H1 (cell line): ENCODE results near the gene ARHGAP26.

Experiments used
- EZH2 ChIP-seq: fragments of 200-600 bp; sonication (generic); IDR thresholded peaks from 2 replicates; pipeline ENCODE4 v1.7.1; 2012; ENCODE audit warnings: low read depth, mild to moderate bottlenecking, moderate library complexity, low read length, inconsistent platforms; ENCODE audit not compliant: severe bottlenecking
- NRF1 ChIP-seq: IDR thresholded peaks from 2 replicates; pipeline ENCODE4 v1.6.1; 2011; ENCODE audit warnings: mild to moderate bottlenecking, low read depth, low read length, improper control_type of control experiment
- POLR2A ChIP-seq, 2 experiments: IDR thresholded peaks; 1 replicate in 1 of 2; 2 replicates in 1 of 2; pipeline ENCODE4 v1.6.1; 2011; ENCODE audit warnings: low read depth in 2 of 2, low read length in 2 of 2, mild to moderate bottlenecking in 2 of 2; ENCODE audit errors: control extremely low read depth in 1 of 2
- POLR2AphosphoS5 ChIP-seq: IDR thresholded peaks from 2 replicates; pipeline ENCODE4 v1.6.1; 2011; ENCODE audit warnings: low read depth, low read length
- RXRA ChIP-seq: IDR thresholded peaks from 2 replicates; pipeline ENCODE4 v1.6.1; 2011; ENCODE audit warnings: low read depth, mild to moderate bottlenecking, low read length, moderate library complexity; ENCODE audit not compliant: insufficient read depth
- SIX5 ChIP-seq: IDR thresholded peaks from 2 replicates; pipeline ENCODE4 v1.6.1; 2011; ENCODE audit warnings: mild to moderate bottlenecking, low read depth, low read length
- SP1 ChIP-seq: IDR thresholded peaks from 2 replicates; pipeline ENCODE4 v1.6.1; 2011; ENCODE audit warnings: low read depth, low read length
- ZNF274 ChIP-seq: IDR thresholded peaks from 2 replicates; pipeline ENCODE4 v1.7.0; 2012; ENCODE audit warnings: low read length, borderline replicate concordance; ENCODE audit errors: extremely low read depth
- TF ChIP-seq, protein P1 (sequence below), 3 experiments: IDR thresholded peaks; 1 replicate in 2 of 3; 2 replicates in 1 of 3; pipeline versions ENCODE4 v1.5.1 to v1.6.1; 2011; ENCODE audit warnings: low read length in 3 of 3, mild to moderate bottlenecking in 3 of 3, inconsistent platforms in 2 of 3, low read depth in 1 of 3, moderate library complexity in 1 of 3; ENCODE audit not compliant: insufficient read depth in 1 of 3; ENCODE audit errors: control extremely low read depth in 1 of 3

DNA sequence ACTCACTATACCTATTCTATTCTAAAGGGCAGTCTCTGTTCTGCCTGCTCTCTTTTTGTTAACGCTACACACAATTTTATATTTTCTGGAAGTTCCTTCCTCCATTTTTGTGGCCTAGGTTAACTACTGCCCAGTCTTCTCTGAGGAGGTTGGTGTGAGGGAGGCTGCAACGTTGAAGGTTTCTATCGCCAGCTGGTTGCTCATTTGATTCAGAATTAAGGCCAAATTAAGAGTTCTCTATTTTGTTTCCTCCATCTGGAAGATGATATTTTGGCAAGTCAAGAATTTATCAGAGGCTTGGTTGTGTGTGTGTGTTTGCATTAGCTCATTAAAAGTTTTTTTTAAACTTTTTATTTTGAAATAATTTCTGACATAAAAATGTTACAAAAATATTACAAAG lies 175.1 kb downstream of the ARHGAP26 start:
- TF ChIP-seq SIX5 (no peak), NRF1 (no peak), RXRA (no peak), SP1 (no peak), POLR2AphosphoS5 (no peak), ZNF274 (no peak), POLR2A (IDR thresholded peaks at IDR 0.05; ENCODE audit: control extremely low read depth in 1 of 2, low read depth in 2 of 2, low read length in 2 of 2) (no peak), EZH2 (no peak)
- TF ChIP-seq, protein P1, sequence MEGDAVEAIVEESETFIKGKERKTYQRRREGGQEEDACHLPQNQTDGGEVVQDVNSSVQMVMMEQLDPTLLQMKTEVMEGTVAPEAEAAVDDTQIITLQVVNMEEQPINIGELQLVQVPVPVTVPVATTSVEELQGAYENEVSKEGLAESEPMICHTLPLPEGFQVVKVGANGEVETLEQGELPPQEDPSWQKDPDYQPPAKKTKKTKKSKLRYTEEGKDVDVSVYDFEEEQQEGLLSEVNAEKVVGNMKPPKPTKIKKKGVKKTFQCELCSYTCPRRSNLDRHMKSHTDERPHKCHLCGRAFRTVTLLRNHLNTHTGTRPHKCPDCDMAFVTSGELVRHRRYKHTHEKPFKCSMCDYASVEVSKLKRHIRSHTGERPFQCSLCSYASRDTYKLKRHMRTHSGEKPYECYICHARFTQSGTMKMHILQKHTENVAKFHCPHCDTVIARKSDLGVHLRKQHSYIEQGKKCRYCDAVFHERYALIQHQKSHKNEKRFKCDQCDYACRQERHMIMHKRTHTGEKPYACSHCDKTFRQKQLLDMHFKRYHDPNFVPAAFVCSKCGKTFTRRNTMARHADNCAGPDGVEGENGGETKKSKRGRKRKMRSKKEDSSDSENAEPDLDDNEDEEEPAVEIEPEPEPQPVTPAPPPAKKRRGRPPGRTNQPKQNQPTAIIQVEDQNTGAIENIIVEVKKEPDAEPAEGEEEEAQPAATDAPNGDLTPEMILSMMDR (IDR thresholded peaks at IDR 0.05; ENCODE audit: control extremely low read depth in 1 of 3, insufficient read depth in 1 of 3, low read depth in 1 of 3, low read length in 3 of 3): no peak
